SH-SY5Y (cell line): Measurements from ENCODE around the gene CD300LF.

Source experiments
- GATA2 ChIP-seq: IDR thresholded peaks from 2 replicates; pipeline ENCODE4 v1.6.1; 2011; ENCODE audit warnings: mild to moderate bottlenecking, low read depth, low read length
- GATA3 ChIP-seq: IDR thresholded peaks from 2 replicates; pipeline ENCODE4 v1.6.1; 2011; ENCODE audit warnings: low read depth, mild to moderate bottlenecking, low read length, moderate library complexity

The CD300LF gene

DNA sequence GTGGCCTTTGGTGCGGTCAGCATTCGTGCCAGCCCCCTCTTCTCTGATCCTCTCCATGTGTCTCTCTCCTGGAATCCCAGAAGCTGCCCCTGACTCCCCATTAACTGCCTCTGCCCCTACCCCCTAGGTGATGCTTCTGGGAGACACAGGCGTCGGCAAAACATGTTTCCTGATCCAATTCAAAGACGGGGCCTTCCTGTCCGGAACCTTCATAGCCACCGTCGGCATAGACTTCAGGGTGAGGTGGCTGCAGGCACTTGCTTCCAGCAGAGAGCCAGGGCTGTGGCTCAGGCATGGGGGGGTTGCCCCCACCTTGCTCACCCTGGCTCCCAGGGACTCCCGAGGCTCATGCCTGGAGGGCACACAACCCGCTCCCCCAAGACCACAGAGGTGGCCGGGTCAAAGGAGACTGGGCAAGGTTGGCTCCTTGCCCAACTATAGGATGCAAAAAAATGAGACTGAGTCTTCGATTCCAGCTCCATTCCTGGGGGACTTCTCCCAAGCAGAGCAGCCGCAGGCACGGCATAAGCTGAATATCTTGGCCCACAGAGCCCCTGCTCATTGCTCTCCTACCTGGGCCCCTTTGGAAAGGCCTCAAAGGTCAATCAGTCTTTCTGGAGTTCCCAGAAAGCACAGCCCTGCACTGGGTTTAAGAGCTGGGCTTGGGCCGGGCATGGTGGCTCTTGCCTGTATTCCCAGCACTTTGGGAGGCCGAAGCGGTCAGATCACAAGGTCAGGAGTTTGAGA, 28.1 kb upstream of the CD300LF start:
- TF ChIP-seq GATA3 (no peak), GATA2 (no peak)

GRCh38 chr17:74740173-74740572, 27.4 kb upstream of the CD300LF start:
- TF ChIP-seq GATA3 (no peak), GATA2 (no peak)

- TF ChIP-seq GATA2 (no peak), GATA3 (no peak)
These were observed 26.6 kb upstream of the CD300LF start for GRCh38 chr17:74739227-74739831.

GRCh38 chr17:74738051-74738996, 25.6 kb upstream of the CD300LF start:
- TF ChIP-seq GATA2 (no peak), GATA3 (no peak)

DNA sequence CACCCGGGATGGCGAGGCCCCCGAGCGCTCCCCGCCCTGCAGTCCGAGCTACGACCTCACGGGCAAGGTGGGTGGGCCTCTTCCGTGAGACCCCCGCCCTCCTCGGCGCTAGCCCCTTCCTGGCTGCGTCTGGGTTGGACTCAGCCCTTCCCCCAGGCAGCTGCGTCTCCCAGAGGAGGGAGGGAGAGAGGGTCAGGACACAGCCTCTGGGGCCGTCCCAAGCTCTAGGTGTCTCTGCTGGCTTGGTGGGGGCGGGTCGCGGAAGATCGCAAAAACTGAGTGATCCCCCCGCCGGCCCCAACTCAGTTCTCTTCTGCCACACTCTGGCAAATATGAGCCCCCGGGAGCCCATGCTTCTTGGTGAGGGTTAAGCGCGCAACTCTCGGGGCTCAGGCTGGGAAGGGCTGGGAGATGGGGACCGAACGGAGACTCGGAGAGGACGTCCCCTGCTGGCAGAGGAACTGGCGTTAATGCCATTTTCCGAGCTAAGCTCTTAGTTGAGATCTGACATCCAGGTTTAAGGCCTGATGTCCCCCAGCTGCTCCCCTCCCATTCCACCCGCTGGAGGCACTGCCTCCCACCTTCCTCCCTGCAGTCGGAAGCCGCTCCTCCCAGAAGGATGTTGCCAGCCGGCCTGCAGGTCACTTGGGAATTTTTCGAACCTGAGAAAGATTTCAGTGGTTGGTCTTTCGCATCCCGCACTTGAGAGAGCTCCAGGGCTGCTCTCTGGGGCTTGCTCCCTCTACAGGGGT, 24.8 kb upstream of the CD300LF start:
- TF ChIP-seq GATA3 (no peak), GATA2 (no peak)

DNA sequence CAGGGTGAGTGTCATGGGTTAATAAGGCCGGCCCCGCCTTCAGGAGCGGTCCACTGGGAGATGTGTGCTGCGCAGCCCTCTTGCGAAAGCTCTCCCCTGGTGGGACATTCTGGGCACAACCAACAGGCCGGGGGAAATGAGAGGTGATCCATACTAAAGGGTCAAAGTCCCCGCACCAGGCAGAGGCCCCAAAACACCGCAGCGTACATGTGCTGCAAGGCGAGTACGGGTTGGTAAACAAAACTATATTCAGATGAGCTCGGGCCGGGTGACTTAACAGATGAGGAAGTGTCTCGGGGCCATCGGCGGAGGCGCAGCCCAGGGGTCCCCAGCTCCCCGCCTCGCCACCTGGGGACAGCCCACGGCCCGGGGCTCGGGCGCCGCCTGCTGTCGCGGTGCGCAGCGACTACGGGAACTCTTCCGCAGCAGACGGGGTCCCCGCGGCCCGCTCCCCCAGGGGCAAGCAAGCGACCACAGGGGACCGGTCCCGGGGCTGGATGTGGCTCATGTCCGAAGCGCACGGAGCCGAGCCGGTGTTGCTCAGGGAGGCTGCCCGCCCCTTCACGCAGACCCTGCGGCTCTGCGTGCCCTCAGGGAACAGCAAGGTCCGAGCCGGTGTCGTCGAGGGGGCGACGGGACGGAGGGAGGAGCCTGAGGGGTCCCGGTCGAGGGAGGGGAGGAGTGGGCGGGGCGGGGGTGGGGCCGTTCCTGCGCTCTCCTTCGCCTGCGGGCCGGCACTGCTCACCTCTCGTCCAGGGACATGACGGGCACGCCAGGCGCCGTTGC, 24.0 kb upstream of the CD300LF start, which contains the start of gene RAB37:
RAB37 (plus strand) TSS at position 744 of the 786 bp plus-strand sequence; CDS start at position 761, 17 bp downstream.
- TF ChIP-seq GATA2 = no peak
- no peak for TF ChIP-seq GATA3

DNA sequence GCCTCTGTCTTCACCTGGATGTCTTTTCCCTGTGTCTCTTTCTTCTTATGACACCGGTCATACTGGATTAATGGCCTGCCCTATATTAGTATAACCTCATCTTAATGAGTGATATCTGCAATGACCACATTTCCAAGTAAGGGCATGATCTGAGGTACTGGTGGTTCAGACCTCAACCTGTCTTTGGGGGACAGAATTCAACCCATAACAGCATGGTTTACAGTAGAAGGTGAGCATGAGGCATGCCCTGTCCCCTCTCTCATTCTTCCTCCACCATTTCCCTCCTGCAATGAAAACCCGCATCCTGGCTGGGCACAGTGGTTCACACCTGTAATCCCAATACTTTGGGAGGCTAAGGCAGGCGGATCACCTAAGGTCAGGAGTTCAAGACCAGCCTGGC, 21.5 kb upstream of the CD300LF start:
- no peak for TF ChIP-seq GATA3
- no peak for TF ChIP-seq GATA2

DNA sequence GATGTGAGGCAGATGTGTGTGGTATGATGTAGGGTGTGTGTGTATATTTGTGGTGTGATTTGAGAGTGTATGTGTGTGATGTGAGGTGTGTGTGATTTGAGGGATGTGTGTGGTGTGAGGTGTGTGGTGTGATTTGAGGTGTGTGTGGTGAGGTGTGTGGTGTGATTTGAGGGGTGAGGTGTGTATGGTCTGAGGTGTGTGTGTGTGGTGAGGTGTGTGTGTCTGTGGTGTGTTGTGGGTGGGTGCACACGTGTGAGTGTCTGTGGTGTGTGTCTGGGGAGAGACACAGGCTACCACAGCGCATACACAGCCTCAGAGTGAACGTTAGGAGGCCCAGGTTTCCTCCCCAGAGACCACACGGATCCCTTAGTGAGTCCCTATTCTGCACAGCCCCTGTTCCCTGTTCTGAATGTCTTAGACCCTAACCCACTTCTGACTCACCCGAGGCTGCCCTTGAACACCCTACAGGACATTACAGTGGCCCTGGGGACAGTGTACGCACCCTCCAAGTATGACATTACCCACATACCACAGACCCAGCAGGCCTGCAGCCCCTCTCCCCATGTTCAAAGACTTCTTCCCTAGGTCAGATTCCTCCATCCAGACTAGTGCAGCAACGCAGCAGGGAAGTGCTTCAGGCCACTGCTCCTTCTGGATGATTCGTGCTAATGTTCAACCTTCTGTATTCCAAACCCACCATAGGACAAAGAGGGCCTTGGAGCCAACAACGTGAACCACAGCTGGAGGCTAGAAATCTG, 20.8 kb upstream of the CD300LF start:
- TF ChIP-seq GATA2 = no peak
- TF ChIP-seq GATA3 = no peak

DNA sequence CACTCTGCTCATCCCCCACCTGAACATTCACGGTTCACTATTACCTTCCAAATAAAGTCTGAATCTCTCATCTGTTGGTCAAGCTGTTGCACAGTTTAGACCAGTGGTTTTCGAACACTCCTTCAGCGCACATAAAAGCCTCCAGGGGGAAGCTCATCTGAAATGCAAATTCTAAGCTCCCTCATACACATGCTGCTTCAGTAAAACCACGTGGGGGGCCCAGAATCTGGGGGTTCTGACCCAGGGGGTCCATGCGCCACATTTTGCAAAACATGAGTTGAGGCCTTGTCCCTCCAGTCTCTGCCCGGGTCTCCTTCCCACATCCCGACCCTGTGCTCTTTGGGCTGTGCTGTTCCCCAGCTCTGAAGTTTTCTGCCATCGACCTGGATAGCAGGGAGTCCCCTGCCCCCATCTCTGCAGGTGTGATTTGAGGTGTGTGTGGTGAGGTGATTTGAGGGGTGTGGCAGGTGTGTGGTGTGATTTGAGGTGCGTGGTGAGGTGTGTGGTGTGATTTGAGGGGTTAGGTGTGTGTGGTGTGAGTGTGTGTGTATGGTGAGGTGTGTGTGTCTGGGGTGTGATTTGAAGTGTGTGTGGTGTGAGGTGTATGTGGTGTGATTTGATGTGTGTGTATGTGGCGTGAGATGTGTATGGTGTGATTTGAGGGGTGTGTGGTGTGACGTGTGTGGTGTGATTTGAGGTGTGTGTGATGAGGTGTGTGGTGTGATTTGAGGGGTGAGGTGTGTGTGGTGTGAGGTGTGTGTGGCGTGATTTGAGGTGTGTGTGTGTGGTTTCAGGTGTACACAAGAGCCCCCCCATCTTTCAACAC, 19.5 kb upstream of the CD300LF start:
- TF ChIP-seq GATA3 (no peak), GATA2 (no peak)

GRCh38 chr17:74731347-74731605, 18.6 kb upstream of the CD300LF start:
- TF ChIP-seq GATA3 (no peak), GATA2 (no peak)

DNA sequence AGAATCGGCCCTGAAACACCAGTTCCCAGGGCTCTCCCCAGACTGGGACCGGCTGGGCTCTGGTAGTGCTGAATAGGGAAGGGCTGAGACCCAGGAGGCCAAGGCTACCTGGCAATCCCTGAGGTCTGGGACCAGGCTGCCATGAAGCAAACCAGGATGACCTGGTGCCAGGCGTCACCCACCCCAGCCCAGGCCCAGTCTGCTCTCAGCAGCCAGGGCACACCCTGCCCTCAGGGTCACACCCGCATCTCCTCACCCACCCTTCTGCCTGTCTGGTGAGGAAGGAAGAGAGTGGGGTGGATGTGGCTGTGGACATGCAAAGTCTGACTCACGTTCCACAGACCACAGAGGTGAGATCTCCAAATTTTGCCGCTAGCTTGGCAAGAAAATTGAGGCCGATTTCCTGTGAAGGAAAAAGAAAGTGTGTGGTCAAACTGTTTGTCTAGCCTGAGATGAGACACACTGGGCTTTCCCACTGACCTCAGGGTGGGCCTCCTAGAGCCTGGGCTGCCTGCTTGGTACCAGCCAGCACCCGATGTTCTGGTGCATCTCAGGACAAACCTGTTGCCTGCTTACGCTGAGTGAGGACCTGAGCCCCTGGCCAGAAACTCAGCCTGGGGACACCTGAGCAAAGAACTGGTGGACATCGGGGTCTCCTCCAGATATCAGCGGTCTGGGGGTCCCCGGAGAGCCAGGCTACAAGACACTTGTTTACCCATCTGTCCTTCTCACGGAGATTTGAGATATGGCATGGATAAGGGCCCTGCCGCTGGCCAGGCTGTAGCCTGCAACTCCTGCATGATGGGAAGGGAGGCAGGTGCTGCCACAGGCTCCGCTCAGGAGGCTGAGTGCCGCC, 18.0 kb upstream of the CD300LF start:
- TF ChIP-seq GATA3 = no peak
- TF ChIP-seq GATA2 = no peak

- TF ChIP-seq GATA2 (no peak), GATA3 (no peak)
These were observed 17.1 kb upstream of the CD300LF start for GRCh38 chr17:74729866-74730265.
